Bronchial smooth muscle cell (primary cell): ENCODE results near the gene HCRT. TPM values are rescaled to one million over a fixed set of nuclear protein-coding genes. Genes with fewer than 3 reads are reported as not detected.

Source experiments
- total RNA-seq: library from RNA; depleted of rRNA; stranded (reverse); fragments of >200 nt; gene quantifications from 2 replicates; pipeline ENCODE4 v1.2.1, GENCODE V29; 2014

Gene HCRT, protein sequence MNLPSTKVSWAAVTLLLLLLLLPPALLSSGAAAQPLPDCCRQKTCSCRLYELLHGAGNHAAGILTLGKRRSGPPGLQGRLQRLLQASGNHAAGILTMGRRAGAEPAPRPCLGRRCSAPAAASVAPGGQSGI
- total RNA-seq = not detected in 2 replicates

DNA sequence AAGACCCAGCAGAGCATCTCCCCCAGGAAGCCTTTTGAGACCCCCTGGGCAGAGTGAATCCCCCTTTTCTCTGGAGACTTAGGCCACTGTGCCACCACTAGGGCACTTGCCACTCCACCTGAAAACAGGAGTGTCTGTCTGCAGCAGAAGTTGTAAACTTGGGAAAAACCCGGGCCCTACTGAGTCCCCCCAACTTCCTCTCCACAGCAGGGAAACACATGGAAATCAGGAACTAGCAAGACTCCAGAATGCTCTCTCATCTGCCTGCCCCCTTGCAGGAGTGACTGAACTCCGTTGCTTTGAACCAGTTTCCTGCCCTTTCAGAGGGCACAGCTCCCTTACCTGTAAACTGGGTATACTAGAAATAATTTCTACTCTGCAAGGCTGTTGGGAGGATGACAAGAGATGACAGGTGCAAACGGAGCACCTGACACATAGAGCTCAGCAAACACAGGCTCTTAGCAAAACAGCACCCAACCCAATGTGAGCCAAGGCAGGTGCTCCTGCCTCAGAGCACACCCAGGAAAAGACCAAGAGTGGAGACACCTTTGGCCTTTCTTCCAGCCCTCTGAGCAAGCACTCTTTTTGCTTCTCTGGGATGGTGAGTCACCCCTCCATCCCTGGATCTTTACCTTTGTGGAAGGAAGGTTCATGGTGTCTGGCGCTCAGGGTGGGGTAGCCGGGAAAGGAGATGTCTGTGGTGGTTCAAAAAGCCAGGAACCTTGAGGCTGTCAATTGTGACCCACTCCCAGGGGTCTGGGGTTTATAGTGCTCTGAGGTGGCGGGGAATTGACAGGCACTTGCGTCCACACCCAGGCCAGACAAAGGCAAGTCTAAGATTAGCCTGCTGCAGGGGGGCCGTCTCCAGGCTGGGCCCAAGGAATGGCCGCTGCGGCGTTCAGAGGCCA lies at the start of gene HCRT:
Gene HCRT, minus strand, starts transcription at position 740 of the 908 bp plus-strand sequence. Its CDS starts 87 bp downstream, at position 653.

DNA sequence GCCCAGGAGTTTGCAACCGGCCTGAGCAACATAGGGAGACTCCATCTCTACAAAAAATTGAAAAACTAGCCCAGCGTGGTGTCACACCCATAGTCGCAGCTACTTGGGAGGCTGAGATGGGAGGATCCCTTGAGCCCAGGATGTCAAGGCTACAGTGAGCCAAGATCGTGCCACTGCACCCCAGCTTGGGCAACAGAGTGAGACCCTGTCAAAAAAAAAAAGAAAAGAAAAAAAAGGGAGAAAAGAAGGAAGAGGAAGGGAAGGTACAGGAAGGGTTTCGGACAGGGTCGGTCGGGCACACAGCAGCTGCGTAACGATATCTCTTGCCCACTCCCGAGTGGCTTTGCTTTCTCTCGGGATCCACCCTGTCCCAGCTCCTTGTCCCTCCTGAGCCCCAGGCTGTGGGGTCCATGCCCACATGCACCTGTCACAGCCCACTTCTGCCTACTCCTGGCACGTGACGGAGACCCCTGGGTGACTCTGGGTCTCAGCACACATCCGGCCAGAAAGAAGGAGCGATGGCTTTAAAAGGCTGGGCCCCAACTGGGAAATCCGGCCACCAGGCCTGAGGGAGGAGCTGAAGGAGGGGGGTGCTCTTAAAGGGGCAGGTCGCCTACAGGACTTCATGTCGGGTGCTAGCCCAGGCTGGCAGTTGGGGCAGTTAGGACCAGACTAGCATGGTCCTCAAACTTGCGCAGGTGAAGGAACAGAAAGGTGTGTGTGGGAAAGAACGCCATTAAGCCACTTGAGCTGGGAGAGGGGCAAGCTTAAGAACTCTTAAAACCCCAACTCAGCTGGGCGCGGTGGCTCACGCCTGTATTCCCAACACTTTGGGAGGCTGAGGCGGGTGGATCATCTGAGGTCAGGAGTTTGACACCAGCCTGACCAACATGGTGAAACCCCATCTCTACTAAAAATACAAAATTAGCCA lies 9.0 kb upstream of the HCRT start, which contains the start of gene GHDC:
Gene GHDC, minus strand, starts transcription at position 526 of the 931 bp plus-strand sequence. CDS start 913 bp downstream, outside the sequence.

DNA sequence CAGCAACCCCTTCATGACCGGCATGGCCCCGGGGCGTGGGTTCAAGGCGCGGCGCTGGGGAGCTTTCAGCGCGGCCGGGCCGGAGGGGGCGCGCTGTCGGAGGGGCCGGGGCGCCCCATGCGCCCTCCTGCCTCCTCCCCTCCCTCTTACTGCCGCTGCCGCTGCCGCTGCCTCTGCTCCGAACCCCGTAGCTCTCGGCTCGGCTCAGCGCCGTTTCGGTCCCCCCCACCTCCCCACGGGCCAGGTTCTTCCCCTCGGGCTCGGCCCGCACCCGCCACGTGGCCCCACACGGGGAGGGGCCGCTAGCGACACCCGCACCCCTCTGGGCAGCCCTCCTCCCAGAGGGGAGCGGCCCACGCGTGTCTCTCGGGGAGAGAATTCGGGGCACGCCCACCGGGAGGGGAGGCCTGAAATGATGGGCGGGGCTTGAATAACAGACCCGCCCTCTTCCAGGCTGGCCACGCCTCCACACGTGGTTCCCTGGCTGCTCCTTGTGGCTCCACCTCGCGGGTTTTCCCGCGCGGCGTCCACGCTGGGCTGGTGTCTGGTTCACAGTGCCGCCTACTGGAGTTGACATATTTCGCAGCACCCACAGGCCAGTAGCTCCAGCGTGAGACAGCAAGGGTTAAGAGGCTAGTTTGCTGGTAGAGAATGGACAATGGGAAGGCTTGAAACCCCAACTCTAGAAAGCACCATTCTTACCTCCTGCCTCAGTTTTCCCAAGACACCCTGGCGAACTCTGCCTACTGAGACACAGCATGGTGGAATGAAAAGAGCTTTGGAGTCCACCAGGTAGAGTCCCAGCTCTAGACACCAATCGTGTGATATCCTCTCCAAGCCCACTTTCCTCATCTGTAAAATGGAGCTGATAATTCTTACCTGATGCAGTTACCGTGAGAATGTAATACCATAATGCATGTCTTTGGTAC lies 4.1 kb downstream of the HCRT start, which contains the start of gene KCNH4:
Gene KCNH4, minus strand, starts transcription at position 221 of the 929 bp plus-strand sequence. Its CDS starts 197 bp downstream, at position 24.

Other genes with a start within 250 kb of the HCRT start
- gene CNP, start 218.7 kb downstream of the HCRT start, total RNA-seq = 53.4 and 62.3 TPM in 2 replicates
- gene DNAJC7, start 168.0 kb downstream of the HCRT start, total RNA-seq = 71.2 and 91.3 TPM in 2 replicates
- 9.7 and 13.4 TPM in 2 replicates for gene NKIRAS2, start 165.4 kb downstream of the HCRT start, total RNA-seq
- gene C17orf113, start 134.9 kb downstream of the HCRT start, total RNA-seq = 0.32 and 0.34 TPM in 2 replicates
- not detected in 2 replicates for gene ZNF385C, start 87.0 kb downstream of the HCRT start, total RNA-seq
- gene DHX58, start 72.7 kb downstream of the HCRT start, total RNA-seq = 9.1 and 14.7 TPM in 2 replicates
- 4.7 and 5.6 TPM in 2 replicates for gene KAT2A, start 64.1 kb downstream of the HCRT start, total RNA-seq
- gene HSPB9, start 62.6 kb downstream of the HCRT start, total RNA-seq = not detected in 2 replicates
- 37.4 and 41.7 TPM in 2 replicates for gene RAB5C, start 30.5 kb downstream of the HCRT start, total RNA-seq
- not detected in 2 replicates for gene KCNH4, start 4.3 kb downstream of the HCRT start, total RNA-seq
- gene GHDC, start 9.0 kb upstream of the HCRT start, total RNA-seq = 4.1 and 13.2 TPM in 2 replicates
- gene STAT5B, start 90.9 kb upstream of the HCRT start, total RNA-seq = 14.0 and 16.8 TPM in 2 replicates
- gene STAT5A, start 103.0 kb upstream of the HCRT start, total RNA-seq = 21.1 and 35.6 TPM in 2 replicates
- 70.4 and 73.1 TPM in 2 replicates for gene STAT3, start 203.0 kb upstream of the HCRT start, total RNA-seq
- gene CAVIN1, start 237.8 kb upstream of the HCRT start, total RNA-seq = 463 and 467 TPM in 2 replicates